Measurements from ENCODE around the gene CES2. TPM values are rescaled to one million over a fixed set of nuclear protein-coding genes. Genes with fewer than 3 reads are reported as not detected.

The CES2 gene
- total RNA-seq, 4 donors from 2014 or later = 25.1 to 34.3 (median 28.1) TPM

GRCh38 chr16:66936462-66936861 lies 1.1 kb downstream of the CES2 start:
- DNase-seq (ENCODE audit: low spot score) (no peak), ATAC-seq (ENCODE audit: low FRiP score) (no peak)
- no peak for TF ChIP-seq CTCF (IDR thresholded peaks at IDR 0.05)

GRCh38 chr16:66936889-66937554 lies 1.7 kb downstream of the CES2 start:
- DNase-seq (ENCODE audit: low spot score) (no peak), ATAC-seq (ENCODE audit: low FRiP score) (no peak)
- no peak for TF ChIP-seq CTCF (IDR thresholded peaks at IDR 0.05)

GRCh38 chr16:66937725-66938337 lies 2.5 kb downstream of the CES2 start:
- no peak for DNase-seq (ENCODE audit: low spot score)
- TF ChIP-seq CTCF (IDR thresholded peaks at IDR 0.05) = no peak

GRCh38 chr16:66939366-66939765 lies 4.0 kb downstream of the CES2 start:
- no peak for TF ChIP-seq CTCF (IDR thresholded peaks at IDR 0.05)
- ATAC-seq (ENCODE audit: low FRiP score) (no peak), DNase-seq (ENCODE audit: low spot score) (no peak)

More at GRCh38 chr16:66937725-66938337, 2.5 kb downstream of the CES2 start:
- ATAC-seq (ENCODE audit: low FRiP score) = no peak

- ATAC-seq (ENCODE audit: low FRiP score) (no peak), DNase-seq (ENCODE audit: low spot score) (no peak)
- TF ChIP-seq CTCF (IDR thresholded peaks at IDR 0.05) = no peak
Observed at GRCh38 chr16:66940236-66940635, 4.9 kb downstream of the CES2 start.

GRCh38 chr16:66942981-66943380 lies 7.7 kb downstream of the CES2 start:
- ATAC-seq (ENCODE audit: low FRiP score) (no peak), DNase-seq (ENCODE audit: low spot score) (no peak)
- TF ChIP-seq CTCF (IDR thresholded peaks at IDR 0.05) = no peak
